ENCODE data around the gene STK33. TPM values are rescaled to one million over a fixed set of nuclear protein-coding genes. Genes with fewer than 3 reads are reported as not detected.

STK33 gene
- total and polyA plus RNA-seq, 2 of the 13 experiments (the other 11 are each of a cell fraction or from before 2014, with no cell fraction given) = 2.7 to 12.6 TPM

- no peak for TF ChIP-seq WIZ (CRISPR knock-in tag; IDR thresholded peaks at IDR 0.05)
- TF ChIP-seq NFIC (IDR thresholded peaks at IDR 0.05; ENCODE audit: low read length) = no peak
- no peak for TF ChIP-seq ZFP36 (IDR thresholded peaks at IDR 0.05; ENCODE audit: borderline replicate concordance, low read depth, low read length, partially characterized antibody)
- no peak for TF ChIP-seq AHDC1 (CRISPR knock-in tag; IDR thresholded peaks at IDR 0.05; ENCODE audit: borderline replicate concordance)
- no peak for TF ChIP-seq SIX1 (CRISPR knock-in tag; IDR thresholded peaks at IDR 0.05; ENCODE audit: borderline replicate concordance)
- peak; percentile 33; the same call in 1 of the 2 replicates for TF ChIP-seq GATAD2A (CRISPR knock-in tag; IDR thresholded peaks at IDR 0.05)
- TF ChIP-seq E2F5 (CRISPR knock-in tag; conservative IDR thresholded peaks at IDR 0.05) = peak; percentile 16; the same call in 1 of the 2 replicates
- no peak for TF ChIP-seq ZNF564 (CRISPR knock-in tag; IDR thresholded peaks at IDR 0.05)
- TF ChIP-seq ZFP82 (CRISPR knock-in tag; IDR thresholded peaks at IDR 0.05; ENCODE audit: borderline replicate concordance) = no peak
- no peak for TF ChIP-seq MIXL1 (CRISPR knock-in tag; IDR thresholded peaks at IDR 0.05)
- TF ChIP-seq ZBTB7B (CRISPR knock-in tag; IDR thresholded peaks at IDR 0.05) = peak; percentile 75
- no peak for TF ChIP-seq SUZ12 (IDR thresholded peaks at IDR 0.05; ENCODE audit: low read depth, low read length)
- TF ChIP-seq ZNF558 (CRISPR knock-in tag; IDR thresholded peaks at IDR 0.05; ENCODE audit: borderline replicate concordance) = no peak
- TF ChIP-seq GABPB1 (CRISPR knock-in tag; IDR thresholded peaks at IDR 0.05) = peak; percentile 64; the same call in 1 of the 2 replicates
- no peak for TF ChIP-seq ZNF260 (CRISPR knock-in tag; IDR thresholded peaks at IDR 0.05; ENCODE audit: borderline replicate concordance, low read depth)
- peak; percentile 23; the same call in 1 of the 2 replicates for TF ChIP-seq ZHX1 (CRISPR knock-in tag; IDR thresholded peaks at IDR 0.05; ENCODE audit: low read depth)
- TF ChIP-seq MAZ (IDR thresholded peaks at IDR 0.05; ENCODE audit: borderline replicate concordance, low read depth, low read length) = no peak
- peak; percentile 23; the same call in 1 of the 2 replicates for TF ChIP-seq MAZ (CRISPR knock-in tag; IDR thresholded peaks at IDR 0.05; ENCODE audit: low read depth)
- TF ChIP-seq NCOR1 (IDR thresholded peaks at IDR 0.05; ENCODE audit: borderline replicate concordance, low read length) = no peak
- TF ChIP-seq ZSCAN31 (CRISPR knock-in tag; IDR thresholded peaks at IDR 0.05; ENCODE audit: low read depth) = no peak; the same call in 1 of the 2 replicates
- no peak for TF ChIP-seq KLF6 (CRISPR knock-in tag; IDR thresholded peaks at IDR 0.05)
Measured at GRCh38 chr11:8593935-8594909, at the start of gene STK33 (continued).
